ENCODE data around the gene ELL2.

GRCh38 chr5:96008487-96008886, 46.8 kb upstream of the ELL2 start:
- TF ChIP-seq POLR2A (IDR thresholded peaks at IDR 0.05) (no peak), CTCF (IDR thresholded peaks at IDR 0.05) (no peak)

Data from prostate gland (tissue), 2 donors.